Activated CD4-positive, alpha-beta T cell treated with anti-CD3 and anti-CD28 coated beads, Interleukin-2, amount 50 U/mL, for 1 hour (primary cell): ENCODE measurements around the gene ARHGAP6.
"Not testable (repeated sequence)": the region's sequence is repeated elsewhere in the genome, so short reads cannot be mapped to it uniquely, and the experiment has no call there.

Experiments
- DNase-seq: peaks from one replicate; pipeline ENCODE4 v3.0.0-alpha.2; 2020

The ARHGAP6 gene

DNA sequence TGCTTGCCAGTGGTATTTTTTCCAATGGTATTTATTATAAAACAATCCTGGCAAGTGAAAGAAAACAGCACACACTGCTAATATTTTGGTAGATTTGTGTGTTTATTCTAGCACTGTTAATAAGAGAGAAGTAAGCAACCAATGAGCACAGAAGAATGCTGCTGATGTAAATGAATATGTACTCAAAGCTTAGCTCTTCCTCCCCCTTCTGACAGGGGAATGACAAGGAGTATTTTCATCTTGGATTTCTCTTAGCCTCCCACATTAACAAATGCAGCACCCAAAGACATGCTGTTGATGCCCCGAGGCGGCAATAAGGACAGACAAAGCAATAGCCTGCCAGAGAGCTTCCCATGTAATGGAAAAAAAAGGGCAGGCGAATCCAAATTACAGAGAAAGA lies 18.6 kb downstream of the ARHGAP6 start:
- no peak for DNase-seq

DNA sequence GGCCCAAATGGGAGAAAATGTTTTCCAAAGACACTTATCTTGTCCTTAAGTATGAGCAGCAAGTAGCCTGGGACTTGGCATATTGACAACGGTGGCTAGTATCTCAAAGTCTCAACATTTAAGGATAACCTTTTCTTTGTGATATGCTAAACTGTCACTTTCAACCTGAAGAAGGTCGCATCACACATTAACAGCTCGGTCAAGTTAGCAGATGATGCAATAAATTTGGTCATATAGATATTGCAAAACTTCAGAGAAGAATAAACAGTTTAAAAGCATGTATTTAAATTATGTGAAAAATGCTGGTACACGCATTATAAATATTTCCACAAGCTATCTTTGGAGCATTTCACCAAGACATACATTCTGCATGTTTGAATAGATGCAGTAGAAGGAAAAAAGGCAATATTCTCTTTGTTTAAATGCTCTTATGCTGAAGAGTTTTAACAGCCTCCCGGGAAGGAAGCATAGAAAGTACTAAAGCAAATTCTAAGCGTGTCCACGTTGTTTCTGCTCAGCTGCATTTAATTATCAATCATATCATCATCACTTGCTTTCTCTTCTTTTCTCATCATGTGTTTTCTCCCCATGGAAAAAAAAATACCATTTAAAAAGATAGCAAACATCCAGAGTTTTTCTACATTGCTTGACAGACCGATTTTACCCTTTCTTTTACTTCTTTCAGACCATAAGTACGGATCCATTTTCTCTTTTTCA lies 24.2 kb downstream of the ARHGAP6 start:
- DNase-seq: no peak

DNA sequence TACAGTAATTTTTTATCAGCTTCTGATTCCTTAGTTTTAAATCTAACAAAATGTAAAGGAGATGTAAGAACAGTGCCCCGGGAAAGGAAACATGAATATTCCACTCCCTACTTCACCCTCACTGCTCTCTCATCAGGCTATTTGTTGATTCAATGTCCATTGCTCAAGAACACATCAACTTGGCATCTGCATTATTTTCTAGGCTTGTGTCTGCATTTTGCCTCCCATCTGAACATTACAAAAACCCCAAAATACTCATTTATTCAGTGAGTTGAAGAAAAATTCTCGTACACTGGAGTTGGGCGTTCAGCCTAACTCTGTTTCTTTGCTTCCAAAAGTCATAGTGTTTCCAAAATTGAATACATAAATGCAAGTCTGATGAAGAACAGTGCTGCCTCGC lies 25.6 kb downstream of the ARHGAP6 start:
- DNase-seq: no peak

DNA sequence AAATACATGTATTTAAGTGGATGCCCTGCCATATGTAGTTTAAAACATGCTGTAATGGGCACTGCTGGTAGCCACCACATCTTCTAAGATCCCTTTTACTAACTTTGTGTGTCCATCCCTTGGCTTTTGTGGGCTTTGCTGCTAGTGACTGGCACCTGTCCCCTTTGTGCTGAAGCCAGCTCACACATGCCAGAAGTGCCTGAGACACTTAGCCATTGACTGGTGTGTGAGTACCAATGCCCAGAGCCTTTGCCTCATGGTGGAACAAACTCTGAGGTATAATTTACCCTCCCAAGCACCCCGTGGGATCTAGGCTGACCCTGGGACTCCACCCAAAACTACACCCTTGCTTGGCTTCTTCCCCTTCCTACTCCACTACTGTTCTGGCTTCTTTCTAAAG lies 33.0 kb downstream of the ARHGAP6 start:
- no peak for DNase-seq

DNA sequence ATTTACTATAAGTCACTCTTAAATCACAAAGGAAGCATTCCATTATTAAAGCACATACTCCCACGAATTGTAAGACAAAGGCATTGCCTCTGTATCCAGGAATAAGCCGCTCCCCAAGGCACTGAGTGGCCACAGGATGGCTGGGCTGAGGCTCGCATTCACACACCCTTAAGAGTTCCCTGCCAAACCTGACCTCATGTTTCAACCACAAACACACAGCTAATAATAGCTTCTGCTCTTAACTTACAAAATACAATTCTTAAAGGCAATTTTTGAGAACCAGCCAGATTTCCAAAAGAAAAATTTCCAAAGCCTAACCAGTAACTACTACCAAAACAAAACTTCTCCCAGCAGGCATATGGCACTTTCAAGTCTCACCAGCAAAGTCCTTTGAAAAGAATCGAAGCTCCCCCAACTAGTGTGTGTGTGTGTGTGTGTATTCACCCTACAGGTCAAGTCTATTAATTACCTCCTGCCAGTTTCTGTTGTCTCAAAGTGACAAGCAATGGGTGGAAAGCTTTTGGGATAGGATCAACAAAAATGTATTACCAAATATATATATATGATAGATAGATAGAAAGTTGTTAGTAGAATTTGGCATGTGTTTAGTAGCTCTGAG lies 36.0 kb downstream of the ARHGAP6 start:
- no peak for DNase-seq

DNA sequence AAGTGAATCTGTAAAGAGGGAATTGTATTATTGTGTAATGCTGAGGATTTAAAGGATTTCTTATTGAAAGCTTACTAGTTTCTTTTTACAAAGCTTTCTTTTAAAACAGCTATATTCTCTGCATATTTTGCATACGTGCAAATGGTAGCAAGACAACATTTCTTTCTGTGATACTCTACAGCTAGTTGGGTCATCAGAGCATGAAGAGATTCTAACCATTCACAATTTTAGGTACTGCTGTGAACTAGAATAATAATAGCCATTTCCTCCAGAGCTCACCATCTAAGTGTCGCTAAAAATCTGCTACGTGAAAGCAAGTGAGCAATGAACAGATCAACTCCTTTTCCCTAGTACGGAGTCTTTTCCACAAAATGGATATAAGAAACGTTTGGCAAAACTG lies 37.3 kb downstream of the ARHGAP6 start:
- no peak for DNase-seq

DNA sequence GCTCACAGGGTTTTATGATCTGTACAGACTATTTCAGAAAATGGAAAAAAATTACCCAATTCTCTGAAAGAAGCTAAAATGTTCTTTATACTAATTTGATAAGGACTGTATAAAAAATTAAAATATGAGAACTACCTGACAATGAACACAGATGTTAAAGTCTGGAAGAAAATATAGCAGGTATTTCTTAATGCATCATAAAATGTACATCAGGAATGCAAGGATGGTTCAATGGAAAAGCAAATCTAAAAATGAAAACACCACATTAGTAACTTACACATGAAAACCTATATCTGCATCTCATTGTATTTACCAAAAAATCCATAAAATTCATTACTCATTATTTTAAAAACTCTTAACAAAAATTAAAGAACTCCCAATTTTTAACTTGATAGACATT lies 39.4 kb downstream of the ARHGAP6 start:
- no peak for DNase-seq

DNA sequence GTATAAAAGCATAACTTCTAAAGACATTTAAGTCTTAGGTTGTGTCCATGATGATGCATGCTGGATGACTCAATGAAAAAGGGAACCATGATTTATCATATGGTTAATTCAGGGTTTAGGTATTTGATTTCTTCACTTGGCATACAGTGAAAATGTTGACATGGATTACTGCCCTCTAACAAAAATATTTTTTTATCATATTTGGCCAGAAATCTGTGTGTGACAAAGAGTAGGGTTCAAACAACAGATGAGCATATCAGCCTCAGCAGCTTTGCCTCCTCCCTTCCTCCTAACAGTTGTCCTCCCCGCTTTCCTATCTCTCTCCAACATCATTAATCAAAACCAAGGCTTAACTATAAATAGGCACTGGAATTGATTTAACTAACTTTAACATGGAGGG lies 46.3 kb downstream of the ARHGAP6 start:
- no peak for DNase-seq

DNA sequence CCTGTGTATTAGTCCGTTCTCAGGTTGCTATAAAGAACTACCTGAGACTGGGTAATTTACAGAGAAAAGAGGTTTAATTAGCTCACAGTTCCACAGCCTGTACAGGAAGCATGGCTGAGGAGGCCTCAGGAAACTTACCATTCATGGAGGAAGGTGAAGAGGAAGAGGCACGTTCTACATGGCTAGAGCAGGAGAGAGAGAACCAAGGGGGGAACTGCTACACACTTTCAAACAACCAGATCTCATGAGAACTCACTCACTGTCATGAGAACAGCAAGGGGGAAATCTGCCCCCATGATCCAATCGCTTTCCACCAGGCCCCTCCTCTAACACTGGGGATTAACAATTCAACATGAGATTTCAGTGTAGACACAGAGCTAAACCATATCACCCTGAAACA lies 51.5 kb downstream of the ARHGAP6 start:
- not testable (repeated sequence) for DNase-seq

DNA sequence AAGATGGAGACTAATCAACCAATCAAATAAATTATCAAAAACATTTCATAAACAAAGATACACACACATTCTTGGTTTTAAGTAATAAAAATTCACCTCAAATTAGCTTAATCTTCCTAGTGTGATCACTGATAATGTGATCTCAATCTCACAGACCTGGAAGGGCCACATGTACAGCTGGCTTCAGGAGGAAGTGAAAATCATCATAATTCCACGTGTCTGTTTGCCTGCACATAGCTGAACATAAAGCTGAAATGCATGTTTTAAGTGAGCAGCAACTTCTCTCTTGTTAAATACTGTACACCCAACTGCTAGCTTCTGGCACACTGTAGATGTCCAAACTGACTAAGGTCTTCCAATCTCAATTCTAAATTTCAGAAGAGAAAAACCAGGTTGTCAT lies 53.8 kb downstream of the ARHGAP6 start:
- DNase-seq: no peak

DNA sequence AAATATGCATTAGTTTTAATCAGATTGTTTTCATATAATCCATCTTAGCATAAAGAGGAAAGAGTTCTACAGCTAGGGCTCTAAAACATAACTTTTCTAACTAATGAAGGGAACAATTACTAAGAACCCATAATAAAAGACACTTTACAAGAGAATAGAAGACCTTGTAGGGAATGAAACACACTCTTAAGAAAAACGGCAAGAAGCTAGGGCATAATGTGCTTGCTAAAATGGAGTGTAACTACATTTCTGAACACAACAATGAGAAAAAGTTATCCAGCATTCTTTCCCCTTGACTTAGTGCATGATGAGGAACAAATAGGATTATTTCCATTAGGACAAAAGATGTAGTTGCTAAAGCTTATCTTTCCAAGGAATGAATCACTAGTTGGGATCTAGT lies 54.6 kb downstream of the ARHGAP6 start:
- DNase-seq: no peak

DNA sequence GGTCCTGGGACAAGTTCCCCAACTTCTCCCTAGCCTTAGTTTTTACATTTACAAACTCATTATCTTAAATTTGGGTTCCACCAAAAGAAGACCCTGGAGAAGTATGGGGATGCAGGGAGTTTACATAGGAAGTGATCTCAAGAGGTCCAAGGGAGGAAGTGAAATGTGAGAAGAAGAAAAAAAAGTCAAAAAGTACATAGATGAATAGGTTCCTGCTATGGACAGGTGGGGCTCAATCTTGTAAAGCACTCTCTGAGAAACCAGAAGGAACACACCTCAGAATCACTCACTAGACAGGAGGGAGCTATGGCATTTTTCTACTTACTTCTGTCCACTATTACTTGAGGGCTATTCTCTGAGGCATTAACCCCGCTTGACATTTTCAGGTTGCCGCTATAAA lies 56.6 kb downstream of the ARHGAP6 start:
- DNase-seq: no peak

DNA sequence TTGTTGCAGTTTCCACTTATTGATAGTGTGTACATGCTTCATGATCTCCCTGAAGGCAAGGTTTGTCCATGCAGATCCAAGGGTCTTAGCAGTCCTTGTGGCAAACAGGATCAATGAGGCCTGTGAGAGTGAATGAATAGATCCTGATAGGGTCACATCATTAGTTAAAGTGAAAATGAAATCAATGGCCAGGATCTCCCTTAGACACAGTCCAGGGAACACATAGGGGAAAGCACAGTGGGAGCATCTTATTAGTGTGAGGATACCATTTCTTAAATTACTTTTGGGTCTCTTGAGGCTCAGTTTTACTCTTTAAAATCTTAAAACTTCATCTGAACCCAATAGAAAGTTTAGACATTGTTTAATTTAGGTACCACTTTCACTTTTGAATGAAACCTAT lies 59.3 kb downstream of the ARHGAP6 start:
- no peak for DNase-seq

DNA sequence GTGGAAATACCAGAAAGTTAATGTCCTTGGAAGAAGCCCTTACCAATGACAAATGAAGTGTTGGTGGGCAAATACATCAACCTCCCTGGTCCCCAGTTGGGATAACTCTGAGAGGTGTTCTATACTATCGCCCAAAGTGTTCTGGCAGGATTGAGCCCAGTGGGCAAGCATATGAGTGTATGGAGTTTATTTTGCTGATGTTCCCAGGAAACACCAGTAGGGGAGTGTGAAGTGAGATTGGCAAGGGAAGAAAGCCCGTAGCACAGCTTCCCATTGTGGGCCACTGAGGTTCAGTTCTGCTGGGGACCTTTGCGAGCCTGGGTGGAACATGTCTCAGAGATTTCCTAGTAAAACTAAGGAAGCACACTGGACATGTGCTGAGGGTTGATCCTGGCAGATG lies 65.1 kb downstream of the ARHGAP6 start:
- no peak for DNase-seq

DNA sequence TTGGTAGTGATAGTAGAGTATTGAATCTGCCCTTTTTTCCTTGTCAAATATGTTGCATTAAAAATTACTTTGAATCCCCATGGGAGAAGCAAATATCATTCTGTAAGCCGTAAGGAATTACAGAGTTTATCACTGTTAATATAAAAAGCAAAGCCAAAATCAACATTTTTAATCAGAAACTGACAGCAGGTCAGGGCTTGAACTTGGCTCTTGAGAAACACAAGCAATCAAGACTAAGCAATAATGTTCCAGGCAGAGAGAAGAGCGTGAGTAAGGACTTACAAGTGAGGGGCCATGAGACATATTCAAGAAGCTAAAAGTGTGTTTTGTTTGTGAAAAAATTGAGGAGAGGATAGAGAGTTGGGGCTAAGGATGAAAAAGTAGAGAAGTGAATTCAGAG lies 68.2 kb downstream of the ARHGAP6 start:
- no peak for DNase-seq

DNA sequence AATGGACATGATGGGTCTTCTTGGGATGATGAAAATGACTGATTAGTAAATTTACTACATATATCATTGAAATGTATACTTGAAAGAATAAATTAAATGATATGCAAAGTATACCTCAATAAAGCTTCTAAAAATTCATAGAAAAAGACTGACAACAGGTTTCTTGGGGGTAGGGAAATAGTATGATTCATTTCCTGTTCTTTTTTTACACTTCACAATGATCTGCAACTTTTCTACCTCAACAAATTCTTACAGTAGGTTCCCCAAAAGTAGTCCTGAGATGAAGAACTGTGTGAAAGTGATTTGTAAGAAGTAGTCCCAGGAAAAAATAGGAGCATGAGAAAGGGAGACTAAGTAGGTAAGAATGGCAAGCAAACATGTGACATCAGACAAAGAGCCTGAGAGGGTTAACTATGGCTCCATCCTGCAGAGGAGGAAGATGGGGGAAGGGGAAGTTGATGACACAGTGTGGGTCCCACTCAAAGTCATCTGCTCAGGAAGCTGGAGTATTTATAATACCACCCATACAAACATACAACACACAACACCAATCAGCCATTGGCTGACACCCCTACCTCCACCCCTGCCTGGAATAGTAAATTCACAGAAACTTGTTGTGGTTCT lies 73.9 kb downstream of the ARHGAP6 start:
- DNase-seq: no peak

DNA sequence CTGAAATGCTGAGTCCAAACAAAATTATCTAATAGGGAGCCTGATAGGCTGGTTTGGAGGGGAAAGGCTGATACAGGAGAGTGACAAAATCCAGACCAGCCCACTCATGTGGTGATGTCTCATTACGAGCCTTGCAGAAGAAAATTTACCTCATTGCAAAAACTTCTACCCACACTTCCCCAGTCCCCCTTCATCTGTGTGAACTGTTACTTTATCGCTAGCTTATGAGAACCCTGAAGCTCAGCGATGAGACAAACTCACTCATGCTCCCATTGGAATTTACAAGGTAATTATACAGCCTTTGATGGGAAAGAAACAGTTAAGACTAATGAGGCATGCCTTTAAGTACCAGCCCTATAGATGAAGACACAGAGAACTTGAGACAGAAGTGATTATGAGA lies 76.1 kb downstream of the ARHGAP6 start:
- no peak for DNase-seq

DNA sequence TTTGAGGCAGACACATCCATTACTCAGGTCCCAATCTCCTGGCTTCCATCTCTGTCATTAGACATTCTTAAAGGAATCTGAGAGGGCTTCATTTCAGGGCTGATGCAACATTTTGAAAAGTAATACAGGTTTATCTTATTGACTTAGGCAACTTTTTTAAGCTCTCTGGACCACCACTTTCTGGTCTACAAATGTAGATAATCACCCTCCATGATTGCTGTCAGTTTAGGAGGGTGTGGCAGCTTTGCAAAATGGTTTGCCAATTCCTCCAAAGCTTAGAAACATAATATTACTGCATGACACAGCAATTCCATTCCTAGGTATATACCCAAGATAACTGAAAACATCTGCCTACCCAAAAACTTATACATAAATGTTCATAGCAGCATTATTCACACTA lies 77.6 kb downstream of the ARHGAP6 start:
- DNase-seq: no peak

DNA sequence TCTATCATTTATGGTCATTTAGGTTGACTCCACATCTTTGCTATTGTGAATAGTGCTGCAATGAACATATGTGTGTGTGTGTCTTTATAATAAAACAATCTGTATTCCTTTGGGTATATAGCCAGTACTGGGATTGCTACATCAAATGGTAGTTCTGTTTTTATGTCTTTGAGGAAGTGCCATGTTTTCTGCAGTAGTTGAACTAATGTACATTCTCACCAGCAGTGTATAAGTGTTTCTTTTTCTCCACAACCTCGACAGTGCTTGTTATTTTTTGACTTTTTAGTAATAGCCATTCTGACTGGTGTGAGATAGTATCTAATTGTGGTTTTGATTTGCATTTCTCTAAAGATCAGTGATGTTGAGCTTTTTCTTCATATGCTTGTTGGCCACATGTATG lies 80.5 kb downstream of the ARHGAP6 start:
- no peak for DNase-seq

DNA sequence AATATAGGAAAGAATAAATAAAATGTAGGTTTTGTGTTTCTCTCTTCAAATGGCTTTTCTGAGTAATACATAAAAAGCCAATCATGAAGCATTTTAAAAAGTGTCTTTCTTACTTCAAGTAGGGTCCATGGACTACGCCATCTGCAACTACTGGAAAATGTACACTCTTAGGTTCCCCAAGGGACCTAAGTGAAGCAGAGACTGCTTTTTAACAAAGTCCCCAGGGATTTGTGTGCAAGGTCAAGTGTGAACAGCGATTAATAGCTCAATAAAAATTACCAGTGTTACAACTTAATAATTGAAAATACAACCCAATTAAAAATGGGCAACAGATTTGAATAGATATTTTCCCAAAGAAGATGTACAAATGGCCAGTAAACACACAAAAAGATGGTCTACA lies 84.9 kb downstream of the ARHGAP6 start:
- DNase-seq: no peak

DNA sequence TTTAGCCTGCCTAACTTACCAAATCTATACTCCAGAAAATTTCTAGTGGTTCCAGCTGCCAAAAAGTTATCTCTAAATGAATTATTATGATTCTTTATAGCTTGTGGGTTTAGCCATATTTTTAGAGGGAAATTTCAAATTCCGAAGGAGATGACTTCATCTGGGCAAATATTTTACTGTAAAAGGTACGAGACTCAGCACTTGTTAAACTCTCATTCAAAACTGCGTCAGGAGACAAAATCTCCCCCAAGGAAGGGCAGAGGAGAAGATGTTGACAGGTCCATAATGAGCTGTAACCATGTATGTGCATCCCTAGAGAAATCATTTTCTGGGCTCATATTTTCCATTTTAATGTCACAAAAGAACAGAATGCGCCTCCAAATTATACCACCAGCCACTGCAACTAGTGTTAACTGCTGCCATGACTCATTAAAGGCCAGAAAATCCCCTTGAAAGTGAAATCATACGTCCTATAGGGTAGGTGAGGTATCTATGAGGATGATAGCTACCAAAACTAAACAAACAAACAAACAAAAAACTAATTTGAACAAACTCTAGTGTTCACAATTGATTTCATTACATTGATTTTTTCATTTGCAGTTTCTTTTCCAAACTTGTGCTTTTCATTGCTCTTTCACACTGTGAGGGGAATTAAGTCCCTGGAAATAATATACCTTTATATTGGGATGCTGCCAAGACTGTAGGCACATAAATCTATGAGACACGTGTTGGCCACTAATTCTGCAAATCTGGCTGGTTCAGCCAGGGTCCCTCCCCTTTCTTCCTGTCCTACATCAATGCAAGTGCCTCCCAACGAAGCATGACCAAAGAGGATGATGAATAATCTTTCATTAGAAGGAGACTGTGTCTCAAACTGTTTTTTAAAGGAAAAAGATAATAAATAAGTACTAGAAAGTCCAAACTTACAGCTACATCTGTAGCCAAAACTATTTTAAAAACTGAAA lies 85.8 kb downstream of the ARHGAP6 start:
- no peak for DNase-seq

DNA sequence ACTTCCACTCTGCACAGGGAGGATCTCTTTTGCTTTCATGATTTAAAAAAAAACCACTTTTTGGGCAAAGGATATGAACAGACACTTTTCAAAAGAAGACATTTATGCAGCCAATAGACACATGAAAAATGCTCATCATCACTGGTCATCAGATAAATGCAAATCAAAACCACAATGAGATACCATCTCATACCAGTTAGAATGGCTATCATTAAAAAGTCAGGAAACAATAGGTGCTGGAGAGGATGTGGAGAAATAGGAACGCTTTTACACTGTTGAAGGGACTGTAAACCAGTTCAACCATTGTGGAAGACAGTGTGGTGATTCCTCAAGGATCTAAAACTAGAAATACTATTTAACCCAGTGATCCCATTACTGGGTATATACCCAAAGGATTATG lies 87.4 kb downstream of the ARHGAP6 start:
- DNase-seq: not testable (repeated sequence)

DNA sequence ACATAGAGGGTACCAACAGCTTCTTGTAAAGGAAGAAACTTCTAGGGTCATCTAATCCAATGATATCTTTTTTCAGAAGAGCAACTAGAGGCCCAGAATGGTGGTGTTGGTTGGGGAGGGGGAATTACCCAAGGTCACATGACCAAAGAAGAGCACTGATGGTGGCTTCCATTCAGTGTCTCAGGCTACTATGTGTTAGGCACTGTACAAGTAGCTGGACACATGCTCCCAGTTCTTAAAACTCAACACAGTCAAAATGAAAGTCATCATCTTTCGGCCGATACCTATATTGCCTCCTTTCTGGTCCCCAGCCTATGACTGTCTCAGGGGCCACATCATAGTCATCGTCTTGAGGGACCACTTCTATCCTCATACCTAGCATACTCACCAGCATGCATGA lies 88.1 kb downstream of the ARHGAP6 start:
- DNase-seq: no peak
